GM15510 (cell line): ENCODE results near the gene GFRA1.

ENCODE experiments used
- POLR2A ChIP-seq: IDR thresholded peaks from 3 replicates; pipeline ENCODE4 v1.6.1; 2011; ENCODE audit warnings: borderline replicate concordance; ENCODE audit not compliant: insufficient read length; ENCODE audit errors: extremely low read depth

The GFRA1 gene

DNA sequence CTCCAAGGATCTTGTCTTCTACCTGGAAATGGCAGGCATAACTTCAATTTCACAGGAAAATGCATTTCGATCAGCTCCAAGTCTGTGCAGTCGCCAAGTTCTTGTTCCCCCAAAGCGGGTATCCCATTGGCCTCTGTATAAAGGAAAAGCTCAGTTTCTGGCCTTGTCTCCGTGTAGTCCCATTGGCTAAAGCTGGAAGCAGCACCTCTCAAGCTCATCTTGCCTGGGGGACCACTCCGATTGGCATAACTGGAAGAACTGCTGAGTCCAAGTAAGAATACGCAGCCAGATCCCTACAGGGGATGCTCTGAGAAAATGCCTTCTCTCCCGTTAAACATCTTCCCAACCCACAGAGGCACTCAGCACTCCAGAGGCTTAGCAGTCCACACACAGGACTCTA is 205.2 kb downstream of the GFRA1 start:
- no peak for TF ChIP-seq POLR2A

DNA sequence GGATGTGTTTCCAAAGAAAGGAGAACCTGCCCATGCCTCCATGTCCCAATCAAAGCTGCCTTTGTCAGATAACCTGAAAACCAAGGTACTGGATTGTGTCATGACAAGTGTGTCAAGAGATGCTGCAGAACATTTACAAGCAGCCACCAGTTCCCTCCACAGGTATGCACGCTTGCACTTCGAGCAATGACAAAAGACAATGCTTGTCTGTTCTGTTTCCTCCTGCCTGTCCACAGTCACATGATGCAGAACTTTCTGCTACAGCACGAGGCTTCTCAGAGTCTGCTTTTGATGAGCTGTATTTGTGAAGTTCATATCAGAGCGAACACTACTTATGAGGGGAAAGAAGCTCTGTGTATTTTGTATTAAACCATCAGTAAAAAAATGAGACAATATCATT is 209.9 kb downstream of the GFRA1 start:
- no peak for TF ChIP-seq POLR2A

DNA sequence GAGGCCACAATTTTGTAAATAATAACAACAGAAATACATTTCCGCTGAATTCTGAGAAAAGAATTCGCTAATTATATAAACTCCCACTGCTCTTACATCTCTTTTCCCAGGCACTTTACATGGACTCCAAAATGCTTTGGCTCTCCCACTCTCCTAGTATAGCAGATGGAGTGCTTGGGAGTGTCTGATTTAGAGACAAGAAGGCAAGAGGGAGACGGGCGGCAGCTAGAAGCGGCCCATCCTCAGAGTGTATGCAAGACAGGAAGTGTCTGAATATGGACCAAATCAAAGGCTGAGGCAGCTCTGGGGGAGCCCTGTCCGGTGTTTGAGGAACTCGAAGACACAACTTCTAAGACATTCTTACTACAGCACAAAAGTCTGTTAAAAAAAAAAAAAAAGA is 212.1 kb downstream of the GFRA1 start:
- TF ChIP-seq POLR2A = no peak

DNA sequence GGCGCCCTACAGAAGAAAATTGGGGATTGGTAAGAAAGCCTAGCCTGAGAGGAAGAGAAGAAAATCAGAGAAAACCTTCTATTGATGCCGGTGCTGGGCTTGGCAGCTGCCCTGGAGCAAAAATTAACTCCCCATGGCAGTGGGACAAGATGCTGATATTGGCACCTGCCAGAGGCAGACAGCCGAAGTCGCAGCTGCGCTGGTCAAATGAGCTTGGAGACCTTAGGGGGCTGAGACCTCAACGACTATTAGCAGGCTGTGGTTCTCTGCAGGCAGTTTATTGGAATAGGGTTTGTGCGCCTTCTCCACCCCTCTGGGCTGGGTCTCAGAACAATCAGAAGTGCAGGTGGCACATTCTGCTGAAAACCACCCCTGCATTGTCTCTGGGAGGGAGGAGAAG is 213.7 kb downstream of the GFRA1 start:
- TF ChIP-seq POLR2A = no peak

DNA sequence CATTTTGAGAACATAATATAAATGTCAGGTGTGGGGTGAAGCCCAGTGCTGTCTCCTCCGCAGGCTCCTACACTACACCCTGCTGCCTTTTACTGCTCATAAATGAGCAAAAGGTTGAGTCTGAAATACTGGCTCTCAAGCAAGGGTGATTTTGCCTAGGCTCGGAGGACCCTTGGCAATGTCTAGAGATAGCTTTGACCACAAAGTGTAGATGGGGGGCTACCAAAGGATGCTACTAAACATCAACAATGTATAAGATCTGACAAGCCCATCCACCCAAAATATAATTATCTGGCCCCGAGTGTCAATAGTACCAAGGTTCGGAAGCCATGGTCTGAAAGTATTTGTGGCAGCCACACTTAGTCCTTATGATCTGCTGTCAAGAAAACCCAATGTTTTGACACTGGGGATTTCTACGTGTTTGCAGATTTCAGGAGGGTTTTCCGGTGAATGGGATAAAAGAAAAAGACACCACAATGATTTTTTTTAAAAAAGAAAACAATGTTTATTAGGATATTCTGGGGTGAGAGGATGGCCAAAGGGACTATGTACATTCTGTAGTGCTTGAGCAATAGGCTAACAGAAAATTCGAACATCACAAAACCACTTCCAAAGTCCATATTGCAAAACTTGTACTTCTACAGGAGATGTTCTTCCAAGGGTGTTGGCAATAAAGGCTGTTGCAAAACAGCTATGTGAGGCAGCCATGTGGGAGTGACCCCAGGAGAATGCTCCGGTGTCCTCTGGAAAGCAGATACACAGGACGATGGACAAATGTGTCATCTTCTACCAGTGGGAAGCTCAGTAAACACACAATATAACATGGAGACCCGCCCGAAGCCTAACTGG is 216.3 kb downstream of the GFRA1 start:
- TF ChIP-seq POLR2A = no peak

DNA sequence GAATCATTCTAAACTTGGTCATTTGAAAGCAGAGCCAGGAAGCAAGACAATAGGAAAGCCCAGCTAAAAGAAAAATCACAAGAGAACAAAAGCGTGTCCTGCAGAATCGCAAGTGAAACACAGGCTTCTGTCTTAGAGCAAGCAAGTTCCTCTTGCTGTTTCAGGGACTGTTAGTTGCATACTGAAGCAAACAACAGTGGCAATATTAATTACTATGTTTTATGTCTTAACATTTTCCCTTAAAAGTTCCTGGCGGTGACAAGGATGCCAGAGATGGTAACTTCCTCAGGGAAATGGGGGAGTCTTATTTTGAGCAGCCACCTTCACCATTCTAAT is 217.1 kb downstream of the GFRA1 start:
- no peak for TF ChIP-seq POLR2A

DNA sequence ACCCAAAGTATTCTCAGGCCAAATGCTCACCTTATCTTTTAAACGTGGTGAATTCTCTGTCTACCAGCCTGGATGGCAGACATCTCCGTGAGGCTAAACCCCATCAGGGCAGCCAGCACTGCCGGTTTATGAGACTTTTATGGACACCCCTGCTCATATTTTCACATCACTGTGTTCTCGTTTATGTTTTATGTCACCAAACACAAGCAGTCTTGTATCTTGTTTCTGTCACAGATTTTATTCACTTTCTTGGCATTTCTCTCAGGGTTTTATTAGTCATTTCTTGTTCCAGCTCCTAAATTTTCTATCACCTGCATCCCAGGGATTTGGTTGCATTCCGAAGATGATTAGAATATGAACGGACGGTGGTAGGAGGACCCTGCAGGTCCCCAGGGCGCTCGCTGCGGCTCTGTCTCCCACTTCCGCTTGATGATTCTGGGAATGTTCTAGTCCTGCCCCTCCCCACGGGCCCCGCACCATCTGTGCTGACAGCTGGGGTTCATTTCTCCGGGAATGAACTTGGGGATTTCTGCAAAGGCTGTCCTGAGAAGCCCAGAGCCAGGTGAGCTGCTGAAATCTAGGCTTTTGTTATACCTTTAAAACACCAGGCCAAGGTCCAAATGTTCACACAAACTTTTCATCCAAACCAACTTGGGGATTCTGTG is 217.6 kb downstream of the GFRA1 start:
- no peak for TF ChIP-seq POLR2A

DNA sequence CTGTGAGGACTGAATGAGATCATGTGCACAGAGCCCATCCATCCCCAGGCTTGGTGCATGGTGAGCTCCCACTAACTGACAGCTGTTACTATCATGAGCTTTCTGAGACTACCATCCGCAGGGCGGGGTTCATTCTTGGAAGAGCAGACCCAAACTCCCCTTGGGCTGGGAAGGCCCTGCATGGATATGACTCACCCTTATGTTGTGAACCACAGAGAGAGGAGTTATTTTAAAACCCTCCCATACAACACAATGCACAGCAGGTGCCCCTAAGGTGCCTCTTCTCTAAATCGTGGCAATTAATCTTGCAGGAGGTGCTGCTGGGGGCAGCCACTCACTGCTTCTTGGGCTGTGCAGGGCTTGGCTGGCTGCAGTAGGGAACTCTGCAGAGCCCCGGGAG is 219.1 kb downstream of the GFRA1 start:
- no peak for TF ChIP-seq POLR2A

DNA sequence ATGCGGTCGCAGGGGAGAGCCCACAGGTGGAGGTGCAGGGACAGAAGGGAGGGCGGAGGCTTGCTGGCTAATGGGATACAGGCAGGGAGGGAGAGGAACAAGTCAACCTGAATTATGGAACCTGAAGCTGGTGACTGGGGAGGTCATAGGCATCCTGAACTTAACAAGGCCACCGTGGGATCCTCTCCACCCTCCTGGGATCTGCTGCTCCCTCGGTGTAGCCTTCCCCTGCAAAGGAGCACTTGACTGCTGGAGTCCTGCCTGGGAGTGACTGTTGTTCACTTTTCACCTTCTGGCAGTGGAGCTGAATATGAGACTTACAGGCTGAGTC is 223.1 kb downstream of the GFRA1 start:
- TF ChIP-seq POLR2A = no peak

DNA sequence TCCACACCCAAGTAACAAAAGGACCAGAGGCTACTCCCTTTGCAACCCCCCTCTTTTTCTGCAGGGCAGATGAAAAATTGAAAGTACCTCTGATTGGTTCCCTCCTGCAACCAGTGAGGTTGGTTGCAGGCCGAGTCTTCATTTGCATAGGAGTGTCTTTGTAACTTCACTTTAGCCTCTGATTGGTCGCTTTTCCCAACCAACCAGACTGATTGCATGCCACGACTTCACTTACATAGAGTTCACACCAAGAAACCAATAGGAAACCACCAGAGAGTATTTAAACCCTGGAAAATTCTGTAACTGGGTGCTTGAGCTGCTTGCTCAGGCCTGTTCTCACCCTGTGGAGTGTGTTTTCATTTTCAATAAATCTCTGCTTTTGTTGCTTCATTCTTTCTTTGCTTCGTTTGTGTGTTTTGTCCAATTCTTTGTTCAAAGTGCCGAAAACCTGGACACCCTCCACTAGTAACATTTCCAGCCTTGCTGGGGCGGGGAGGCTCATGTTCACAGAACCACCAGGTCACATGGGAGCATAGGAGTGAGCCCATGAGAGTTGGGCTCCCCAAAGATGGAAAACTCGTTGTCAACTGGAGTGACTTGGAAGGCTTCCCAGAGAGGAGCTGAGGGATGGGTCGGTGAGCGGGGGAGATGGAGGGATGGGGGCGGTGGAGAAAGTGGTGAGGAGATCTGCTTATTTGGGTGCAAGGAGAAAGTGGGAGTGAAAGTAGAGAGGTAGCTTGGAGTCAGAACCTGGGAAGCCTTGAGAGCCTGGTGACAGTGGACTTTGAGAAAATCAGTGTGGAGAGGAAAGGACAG is 223.6 kb downstream of the GFRA1 start:
- TF ChIP-seq POLR2A = no peak

DNA sequence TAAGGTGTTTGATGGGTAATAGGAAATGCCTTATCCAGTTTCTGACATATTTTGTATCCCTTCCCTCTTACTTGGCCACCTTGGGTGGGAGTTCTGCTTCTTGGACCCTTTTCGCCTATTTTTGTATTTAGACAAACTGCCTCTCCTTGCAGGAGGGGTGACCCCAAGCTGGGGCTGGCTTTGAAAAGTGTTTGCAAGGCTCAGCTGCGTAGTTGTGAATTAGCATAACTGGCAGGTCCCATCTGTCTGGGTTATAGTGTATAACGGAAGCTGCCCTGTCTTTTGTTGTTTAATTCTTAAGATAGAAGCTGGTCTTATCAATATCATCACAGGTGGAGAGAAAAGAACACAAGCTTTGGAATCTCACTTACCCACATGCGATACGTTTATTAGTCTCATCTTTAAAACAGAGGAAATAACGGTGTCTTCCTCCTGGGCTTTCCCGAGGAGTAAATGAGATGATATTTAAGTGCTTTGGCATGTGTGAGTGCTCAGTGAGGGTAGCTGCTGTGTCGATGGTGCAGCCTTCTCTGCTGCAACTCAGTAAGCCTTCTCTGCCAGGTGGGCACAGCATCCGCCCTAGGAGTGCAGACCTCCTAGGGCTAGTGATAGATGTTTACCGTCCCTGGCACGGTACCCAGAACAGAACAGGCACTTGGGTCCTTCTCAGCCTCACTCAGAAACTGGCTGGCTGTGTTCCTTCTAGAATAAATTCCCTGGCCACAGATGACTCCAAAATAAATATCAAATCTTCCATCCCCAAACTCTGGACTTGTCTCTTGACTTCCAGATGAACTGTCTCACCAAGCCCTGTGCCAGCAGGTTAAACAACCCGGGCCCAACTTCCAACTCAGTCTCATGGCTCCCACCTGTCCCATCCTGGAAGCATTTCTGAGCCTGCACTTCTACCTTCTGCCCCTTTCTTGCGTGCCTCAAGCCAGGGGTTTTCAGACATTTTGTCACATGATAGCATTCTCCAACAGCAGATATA is 227.3 kb downstream of the GFRA1 start:
- no peak for TF ChIP-seq POLR2A

DNA sequence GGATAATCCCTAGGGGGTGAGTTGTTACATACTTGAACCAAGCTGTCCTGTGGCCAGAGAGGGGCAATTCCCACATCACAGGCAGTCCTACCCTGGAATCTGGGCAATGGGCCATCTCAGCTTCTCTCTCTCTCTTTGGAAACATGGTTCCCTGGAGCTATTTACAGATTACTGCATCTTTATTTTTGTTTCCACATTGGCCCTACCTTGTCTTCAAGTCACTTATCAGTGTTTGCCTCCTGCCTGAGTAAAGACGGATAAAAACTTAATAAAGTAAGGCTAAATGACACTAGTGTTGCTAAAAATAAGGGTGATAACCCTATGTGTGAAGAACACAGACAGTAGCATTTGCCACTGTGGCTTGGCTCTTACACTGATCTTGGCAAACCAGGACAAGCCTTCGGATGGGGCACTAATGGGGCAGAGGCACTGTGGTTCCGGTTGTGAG is 228.2 kb downstream of the GFRA1 start:
- no peak for TF ChIP-seq POLR2A

DNA sequence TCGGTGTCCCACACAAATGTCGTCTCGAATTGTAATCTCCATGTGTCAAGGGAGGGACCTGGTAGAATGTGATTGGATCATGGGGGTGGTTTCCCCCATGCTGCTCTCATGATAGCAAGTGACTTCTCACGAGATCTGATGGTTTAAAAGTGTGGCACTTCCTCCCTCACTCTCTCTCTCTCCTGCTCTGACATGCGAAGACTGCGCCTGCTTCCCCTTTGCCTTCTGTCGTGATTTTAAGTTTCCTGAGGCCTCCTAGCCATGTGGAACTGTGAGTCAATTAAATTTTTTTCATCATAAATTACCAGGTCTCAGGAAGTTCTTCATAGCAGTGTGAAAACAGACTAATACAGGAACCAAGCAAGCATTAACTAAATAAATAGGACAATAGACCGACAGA is 229.1 kb downstream of the GFRA1 start:
- no peak for TF ChIP-seq POLR2A

DNA sequence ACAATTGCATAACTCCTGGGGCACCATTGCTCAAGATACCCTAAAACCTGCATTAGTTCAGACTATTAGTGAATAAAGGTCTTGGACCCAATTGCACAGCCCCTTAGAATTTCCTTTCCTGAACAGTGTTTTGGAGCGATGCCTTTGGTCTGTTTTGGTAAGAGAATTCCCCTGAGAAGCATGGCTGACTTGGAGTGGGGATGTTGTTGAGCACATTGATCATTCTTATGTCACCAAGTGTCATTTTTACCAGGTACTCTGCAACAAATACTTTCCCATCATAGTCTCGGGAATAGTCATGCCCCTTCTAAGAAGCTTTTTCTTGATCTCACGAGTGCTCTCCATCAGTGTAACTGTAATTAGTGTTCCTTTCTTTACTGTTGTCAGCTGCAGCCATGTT is 229.7 kb downstream of the GFRA1 start:
- no peak for TF ChIP-seq POLR2A

DNA sequence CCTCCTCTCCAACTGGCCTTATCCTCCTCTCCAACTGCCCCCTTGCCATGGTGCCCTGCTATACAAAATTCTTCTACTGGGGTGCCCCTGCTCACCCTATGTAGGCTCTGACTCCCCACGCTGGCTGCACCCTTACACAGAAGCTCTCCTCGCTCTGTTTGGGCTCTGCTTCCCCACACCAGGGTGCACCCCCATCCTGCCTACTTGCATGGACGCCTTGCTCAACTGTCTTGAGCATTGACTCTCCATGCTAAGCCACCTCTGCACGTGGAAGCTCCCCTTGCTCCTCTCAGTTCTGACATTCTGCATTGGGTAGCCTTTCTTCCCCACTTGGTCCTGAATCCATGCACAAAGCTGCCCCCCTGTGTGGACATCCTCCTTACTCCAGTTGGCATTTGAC is 231.1 kb downstream of the GFRA1 start:
- TF ChIP-seq POLR2A = no peak

DNA sequence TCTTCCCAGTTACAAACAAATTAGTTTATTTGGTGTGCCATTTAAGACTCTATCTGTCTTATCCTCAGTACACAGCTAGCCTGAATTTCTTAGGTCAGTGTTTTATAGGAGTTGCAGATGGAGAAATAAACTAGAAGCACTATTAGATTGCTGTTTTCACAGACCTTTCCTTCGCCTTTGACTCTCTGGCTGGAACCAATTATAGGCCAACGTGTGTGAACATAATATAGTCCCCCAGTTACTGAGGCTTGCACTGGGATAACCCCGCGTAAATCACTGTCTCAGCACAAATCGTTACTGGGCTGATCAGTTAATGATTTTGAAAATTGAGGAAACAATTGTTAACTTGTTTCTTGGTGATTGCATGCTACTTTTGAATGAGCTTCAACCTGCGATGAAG is 233.4 kb downstream of the GFRA1 start:
- no peak for TF ChIP-seq POLR2A
